Vagina (tissue), 2 donors: ENCODE data around the gene SLAIN2.

Experiments
- CTCF ChIP-seq, 3 experiments: fragments of 450-650 bp in 2 of 3; fragments of 200-600 bp in 1 of 3; sonication (generic) in 1 of 3; IDR thresholded peaks; one replicate each; pipeline ENCODE4 v1.5.1; 2017 to 2019; ENCODE audit warnings: antibody characterized with exemption in 3 of 3, mild to moderate bottlenecking in 2 of 3, moderate library complexity in 2 of 3
- POLR2AphosphoS5 ChIP-seq, 2 donors: sonication (generic); formaldehyde crosslinking; IDR thresholded peaks; one replicate each; pipeline ENCODE4 v1.9.0; 2017; ENCODE audit warnings: antibody characterized with exemption in 2 of 2, mild to moderate bottlenecking in 2 of 2, low read depth in 1 of 2; ENCODE audit not compliant: insufficient read depth in 1 of 2

DNA sequence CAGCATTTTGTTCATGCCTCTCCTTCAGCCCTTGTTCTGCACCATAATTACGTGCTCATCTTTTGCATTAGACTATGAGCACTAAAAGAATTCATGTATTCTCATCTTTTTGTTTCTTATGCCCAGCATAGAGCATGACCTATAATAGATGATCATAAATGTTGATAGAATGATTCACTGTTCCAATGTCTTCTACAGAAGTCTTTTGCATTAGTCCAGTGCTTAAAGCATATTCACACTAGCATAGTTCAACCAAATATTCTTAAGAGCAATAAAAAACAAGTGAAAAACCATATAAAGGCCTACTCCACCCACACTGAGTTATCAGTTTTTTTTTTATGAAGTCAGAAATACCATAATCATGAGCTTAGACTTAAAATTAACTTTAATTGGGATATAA is 105.3 kb downstream of the SLAIN2 start:
- no peak for TF ChIP-seq CTCF (IDR thresholded peaks at IDR 0.05)
- no peak for TF ChIP-seq POLR2AphosphoS5 (IDR thresholded peaks at IDR 0.05; ENCODE audit: insufficient read depth in 1 of 2, low read depth in 1 of 2)
